Kidney (tissue), 14 donors: ENCODE data around the gene RPS24. TPM values are rescaled to one million over a fixed set of nuclear protein-coding genes. Genes with fewer than 3 reads are reported as not detected.
A peak's percentile ranks its signal among the peaks of the same experiment; 100 is the strongest.
"Not testable (repeated sequence)": the region's sequence is repeated elsewhere in the genome, so short reads cannot be mapped to it uniquely, and the experiment has no call there.

ENCODE experiments used
- DNase-seq, 5 donors: peaks; one replicate each; pipeline ENCODE4 v3.0.0-alpha.2; 2013 to 2020
- FAIRE-seq: peaks from 2 replicates; lab custom pipeline; 2012; peaks lifted over from hg19 to GRCh38; lab: Jason Lieb, UNC
- H3K27ac ChIP-seq, 2 donors: one replicate each; pipeline ENCODE4 v1.7.0; 2013; ENCODE audit warnings: low read depth in 2 of 2, low read length in 2 of 2, inconsistent platforms in 1 of 2
- H3K27me3 ChIP-seq: one replicate; pipeline ENCODE4 v1.7.1; 2013; ENCODE audit warnings: low read length, inconsistent platforms; ENCODE audit not compliant: control insufficient read depth, insufficient read depth
- H3K36me3 ChIP-seq, 3 donors: one replicate each; pipeline versions ENCODE4 v1.7.0 to v1.7.1; 2013; ENCODE audit warnings: low read length in 3 of 3, control low read depth in 1 of 3, inconsistent platforms in 1 of 3; ENCODE audit not compliant: insufficient read depth in 3 of 3, control insufficient read depth in 2 of 3
- H3K4me1 ChIP-seq, 3 donors: one replicate each; pipeline versions ENCODE4 v1.7.0 to v1.7.1; 2013; ENCODE audit warnings: low read length in 3 of 3, inconsistent platforms in 1 of 3, low read depth in 1 of 3; ENCODE audit not compliant: control insufficient read depth in 2 of 3, insufficient read depth in 2 of 3
- H3K4me3 ChIP-seq, 3 donors: one replicate each; pipeline versions ENCODE4 v1.7.0 to v1.8.1; 2013; ENCODE audit warnings: low read length in 3 of 3, control low read depth in 1 of 3, inconsistent platforms in 1 of 3
- H3K9ac ChIP-seq, 3 donors: one replicate each; pipeline versions ENCODE4 v1.7.0 to v1.7.1; 2013; ENCODE audit warnings: low read length in 3 of 3, control low read depth in 1 of 3, inconsistent platforms in 1 of 3
- H3K9me3 ChIP-seq, 3 donors: one replicate each; pipeline versions ENCODE4 v1.7.0 to v1.7.1; 2013; ENCODE audit warnings: low read length in 3 of 3, control low read depth in 1 of 3, inconsistent platforms in 1 of 3; ENCODE audit not compliant: control insufficient read depth in 2 of 3, insufficient read depth in 1 of 3
- CTCF ChIP-seq: IDR thresholded peaks from 3 replicates; pipeline ENCODE4 v1.5.1; 2012; ENCODE audit warnings: mild to moderate bottlenecking, moderate library complexity, borderline replicate concordance; ENCODE audit not compliant: insufficient read depth; ENCODE audit errors: extremely low read depth
- intact Hi-C: fragments of 100-400 bp; cut with DNase I; formaldehyde crosslinking; loops from one replicate; pipeline ENCODE4 v1.11.1; 2022
- polyA plus RNA-seq: library from polyadenylated mRNA; stranded (reverse); fragments of 350-450 nt; fragmentation: Illumina TruSeq; extraction: RNeasy Lipid Tissue Mini Kit (QIAGEN cat#74804); gene quantifications from one replicate; pipeline ENCODE4 v1.2.3, GENCODE V29; 2014; ENCODE audit warnings: low read depth, low replicate concordance; ENCODE audit not compliant: insufficient read depth
- total RNA-seq: library from RNA; stranded (reverse); fragmentation: NEBNext Ultra II Directional; extraction: Animal tissue kit (Norgen Biotek cat#: 25700); gene quantifications from one replicate; pipeline ENCODE4 v1.2.1, GENCODE V29; 2021
- donor health status: control.
- donor health status: control.
- donor health status: control.
- donor health status: control.
- donor health status: control.
- donor health status: DM: yes; HTN: yes; CAD: no.
- donor health status: Normal renal cell carcinoma (clear cell type).

The RPS24 gene
- total and polyA plus RNA-seq, 2 donors from 2014 or later, result 1,088 to 3,199 TPM

- FAIRE-seq (no peak), DNase-seq (no peak)
- TF ChIP-seq CTCF, result no peak
- no peaks in the 10 kb centered on the region for H3K4me1 ChIP-seq
- no peaks in the 10 kb centered on the region for H3K9me3 ChIP-seq
- no peak overlapping the region for H3K9ac ChIP-seq
- no peaks in the 10 kb centered on the region for H3K27me3 ChIP-seq
- intact Hi-C loops, result no loop called here
- no peaks in the 10 kb centered on the region for H3K36me3 ChIP-seq
- no peak overlapping the region for H3K27ac ChIP-seq
- no peak overlapping the region for H3K4me3 ChIP-seq
Measured at GRCh38 chr10:78059906-78060702, 26.4 kb downstream of the RPS24 start.

GRCh38 chr10:78062296-78062695, 28.6 kb downstream of the RPS24 start:
- Histone ChIP-seq H3K36me3 (no peaks in the 10 kb centered on the region), H3K9ac (no peak overlapping the region), H3K4me3 (no peak overlapping the region), H3K4me1 (no peaks in the 10 kb centered on the region), H3K27ac (no peak overlapping the region), H3K9me3 (no peaks in the 10 kb centered on the region), H3K27me3 (no peaks in the 10 kb centered on the region)
- intact Hi-C loops, result no loop called here
- no peak for FAIRE-seq
- TF ChIP-seq CTCF, result no peak
- peak in 1 of 5 donors; percentile 12 for DNase-seq

- Histone ChIP-seq H3K4me1 (no peaks in the 10 kb centered on the region), H3K4me3 (no peak overlapping the region), H3K36me3 (no peaks in the 10 kb centered on the region), H3K9me3 (no peaks in the 10 kb centered on the region), H3K9ac (no peak overlapping the region), H3K27me3 (no peaks in the 10 kb centered on the region), H3K27ac (no peak overlapping the region)
- no peak for TF ChIP-seq CTCF
- FAIRE-seq (no peak), DNase-seq (peak in 2 of 5 donors; percentile 6 to 24)
- intact Hi-C loops, result no loop called here
Measured at GRCh38 chr10:78063236-78063635, 29.6 kb downstream of the RPS24 start.

GRCh38 chr10:78064919-78065318, 31.3 kb downstream of the RPS24 start:
- intact Hi-C loops, H3K27ac ChIP-seq, FAIRE-seq, H3K9me3 ChIP-seq, H3K9ac ChIP-seq, H3K4me1 ChIP-seq, H3K27me3 ChIP-seq, H3K36me3 ChIP-seq, DNase-seq, H3K4me3 ChIP-seq: not testable (repeated sequence)
